Adipocyte (in vitro differentiated cells): Measurements from ENCODE around the gene FHOD3.
"Not testable (repeated sequence)": the region's sequence is repeated elsewhere in the genome, so short reads cannot be mapped to it uniquely, and the experiment has no call there.

Experiments
- DNase-seq: peaks from one replicate; pipeline ENCODE4 v3.0.0-alpha.2; 2015; ENCODE audit warnings: low read depth
- H3K27me3 ChIP-seq: replicated peaks from 2 replicates; pipeline ENCODE4 v1.7.0; 2013; ENCODE audit warnings: mild to moderate bottlenecking, low read length, moderate library complexity; ENCODE audit not compliant: control insufficient read depth, insufficient read depth
- H3K36me3 ChIP-seq: 2 replicates; pipeline ENCODE4 v1.7.0; 2013; ENCODE audit warnings: low read length, mild to moderate bottlenecking, moderate library complexity; ENCODE audit not compliant: control insufficient read depth, insufficient read depth, severe bottlenecking
- H3K4me1 ChIP-seq: 2 replicates; pipeline ENCODE4 v1.7.0; 2013; ENCODE audit warnings: mild to moderate bottlenecking, low read length, moderate library complexity; ENCODE audit not compliant: control insufficient read depth, insufficient read depth
- H3K4me3 ChIP-seq: 2 replicates; pipeline ENCODE4 v1.7.0; 2013; ENCODE audit warnings: mild to moderate bottlenecking, low read length, moderate library complexity
- H3K9ac ChIP-seq: 2 replicates; pipeline ENCODE4 v1.7.0; 2013; ENCODE audit warnings: mild to moderate bottlenecking, low read length, moderate library complexity
- H3K9me3 ChIP-seq: 2 replicates; pipeline ENCODE4 v1.7.0; 2013; ENCODE audit warnings: mild to moderate bottlenecking, low read length, moderate library complexity; ENCODE audit not compliant: control insufficient read depth

The FHOD3 gene

DNA sequence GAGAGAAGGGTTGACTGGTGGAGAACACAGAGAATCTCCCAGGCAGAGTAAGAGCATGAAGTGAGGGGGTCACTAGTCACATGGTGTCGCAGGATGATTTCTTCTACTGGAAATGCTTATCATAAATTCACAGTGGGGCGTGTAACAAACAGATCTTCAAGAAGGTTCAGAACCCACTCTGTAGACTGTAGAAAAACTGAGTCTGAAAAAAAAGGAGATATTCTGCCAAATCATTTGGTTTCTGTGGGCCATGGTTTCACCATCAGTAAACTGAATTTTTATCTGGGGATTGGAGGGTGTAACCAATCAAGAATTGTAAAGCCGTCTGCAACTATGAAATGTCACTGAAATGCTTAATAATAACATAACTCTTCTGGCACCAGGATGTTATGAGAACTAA, 516.3 kb downstream of the FHOD3 start:
- peaks cover 25% of the 10 kb centered on the region for H3K36me3 ChIP-seq
- peaks cover 44% of the 10 kb centered on the region for H3K4me1 ChIP-seq
- no peaks in the 10 kb centered on the region for H3K9me3 ChIP-seq
- H3K4me3 ChIP-seq = no peak overlapping the region
- no peak overlapping the region for H3K9ac ChIP-seq
- no peaks in the 10 kb centered on the region for H3K27me3 ChIP-seq
- no peak for DNase-seq

DNA sequence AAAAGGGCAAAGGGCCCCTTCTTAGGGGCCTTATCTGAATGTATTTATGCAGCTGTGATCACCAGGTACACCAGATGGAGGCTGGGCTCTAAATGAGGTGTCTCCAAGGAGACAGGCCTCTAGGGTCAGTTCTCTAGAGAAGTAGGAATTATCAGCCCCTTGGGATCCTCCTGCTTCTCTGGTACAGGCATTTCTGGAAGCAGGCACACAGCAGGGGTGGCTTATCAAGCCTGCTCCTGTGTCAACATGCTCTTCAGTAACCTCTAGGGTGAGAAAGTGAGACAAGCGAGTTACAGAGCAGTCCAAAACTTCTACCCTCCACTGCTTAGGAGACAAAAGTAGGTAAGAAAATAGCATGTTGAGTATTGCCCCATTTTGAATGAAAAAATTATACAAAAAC, 517.5 kb downstream of the FHOD3 start:
- no peak for DNase-seq
- H3K27me3 ChIP-seq = no peaks in the 10 kb centered on the region
- H3K36me3 ChIP-seq = peaks cover 26% of the 10 kb centered on the region
- H3K4me3 ChIP-seq = no peak overlapping the region
- H3K9ac ChIP-seq = no peak overlapping the region
- peaks cover 38% of the 10 kb centered on the region for H3K4me1 ChIP-seq
- H3K9me3 ChIP-seq = no peaks in the 10 kb centered on the region

DNA sequence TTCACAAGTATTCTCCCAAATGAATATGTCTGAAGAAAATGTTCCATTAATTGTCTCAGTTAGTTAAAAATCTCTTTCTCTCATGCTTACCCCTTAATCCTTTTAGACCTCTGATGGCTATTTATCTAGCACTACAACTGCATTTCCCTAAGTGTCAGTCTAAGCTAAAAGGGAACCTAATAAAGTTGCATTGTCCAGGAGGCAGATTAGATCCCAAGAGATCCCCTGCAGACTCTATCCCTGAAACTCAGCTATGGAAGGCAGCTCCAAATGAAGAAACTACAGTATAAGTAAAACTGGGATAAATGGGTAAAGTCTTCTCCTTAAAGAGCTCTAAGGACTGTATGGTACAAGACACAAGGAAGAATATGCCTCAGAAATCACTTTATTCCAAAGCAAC, 518.6 kb downstream of the FHOD3 start:
- H3K4me3 ChIP-seq, H3K27me3 ChIP-seq, H3K9me3 ChIP-seq, DNase-seq, H3K9ac ChIP-seq: not testable (repeated sequence)
- peaks cover 28% of the 10 kb centered on the region for H3K4me1 ChIP-seq
- H3K36me3 ChIP-seq = peaks cover 26% of the 10 kb centered on the region

GRCh38 chr18:36817039-36817438, 519.5 kb downstream of the FHOD3 start:
- Histone ChIP-seq H3K4me3 (no peak overlapping the region), H3K4me1 (peaks cover 19% of the 10 kb centered on the region), H3K9me3 (no peaks in the 10 kb centered on the region), H3K27me3 (no peaks in the 10 kb centered on the region), H3K36me3 (peaks cover 26% of the 10 kb centered on the region), H3K9ac (no peak overlapping the region)
- no peak for DNase-seq

DNA sequence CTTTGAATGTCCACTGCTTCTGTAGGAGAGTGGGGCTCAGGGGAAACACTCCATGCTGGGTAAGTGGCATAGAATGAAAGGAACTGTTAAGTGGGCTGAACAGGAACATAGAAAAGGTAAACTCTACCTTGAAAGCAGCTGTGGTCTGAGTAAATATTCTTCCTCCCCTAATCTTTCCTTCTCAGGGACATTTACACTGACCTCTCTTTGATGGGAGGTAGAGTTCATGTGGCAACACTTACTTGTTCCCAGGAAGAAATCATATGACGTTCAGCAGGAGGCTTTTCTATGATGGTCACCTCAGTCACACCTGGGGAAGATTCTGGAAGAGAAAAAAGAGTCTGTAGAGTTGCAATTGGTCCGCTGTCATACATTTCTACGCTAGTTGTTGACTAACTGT, 521.1 kb downstream of the FHOD3 start:
- DNase-seq = no peak
- Histone ChIP-seq H3K4me1 (peaks cover 3% of the 10 kb centered on the region), H3K9ac (no peak overlapping the region), H3K27me3 (no peaks in the 10 kb centered on the region), H3K4me3 (no peak overlapping the region), H3K36me3 (peaks cover 26% of the 10 kb centered on the region), H3K9me3 (no peaks in the 10 kb centered on the region)

GRCh38 chr18:36819621-36820020, 522.1 kb downstream of the FHOD3 start:
- DNase-seq = no peak
- H3K27me3 ChIP-seq = no peaks in the 10 kb centered on the region
- H3K9me3 ChIP-seq = no peaks in the 10 kb centered on the region
- no peaks in the 10 kb centered on the region for H3K4me1 ChIP-seq
- H3K36me3 ChIP-seq = peaks cover 26% of the 10 kb centered on the region
- no peak overlapping the region for H3K9ac ChIP-seq
- H3K4me3 ChIP-seq = no peak overlapping the region

- H3K9me3 ChIP-seq = no peaks in the 10 kb centered on the region
- no peak overlapping the region for H3K4me3 ChIP-seq
- no peak for DNase-seq
- no peak overlapping the region for H3K9ac ChIP-seq
- H3K36me3 ChIP-seq = peaks cover 18% of the 10 kb centered on the region
- H3K4me1 ChIP-seq = no peaks in the 10 kb centered on the region
- no peaks in the 10 kb centered on the region for H3K27me3 ChIP-seq
Observed at GRCh38 chr18:36821681-36822080, 524.2 kb downstream of the FHOD3 start.

GRCh38 chr18:36825526-36825925, 528.0 kb downstream of the FHOD3 start:
- Histone ChIP-seq H3K9ac (no peak overlapping the region), H3K27me3 (no peaks in the 10 kb centered on the region), H3K9me3 (no peaks in the 10 kb centered on the region), H3K4me3 (no peak overlapping the region), H3K36me3 (no peaks in the 10 kb centered on the region), H3K4me1 (peaks cover 10% of the 10 kb centered on the region)
- no peak for DNase-seq

GRCh38 chr18:36826556-36826955, 529.0 kb downstream of the FHOD3 start:
- DNase-seq = no peak
- Histone ChIP-seq H3K4me1 (peaks cover 13% of the 10 kb centered on the region), H3K9me3 (no peaks in the 10 kb centered on the region), H3K9ac (no peak overlapping the region), H3K36me3 (no peaks in the 10 kb centered on the region), H3K27me3 (no peaks in the 10 kb centered on the region), H3K4me3 (no peak overlapping the region)

- DNase-seq = peak; percentile 74
- H3K36me3 ChIP-seq = no peaks in the 10 kb centered on the region
- peak overlapping the region; percentile 86 for H3K9ac ChIP-seq
Observed at GRCh38 chr18:36828157-36828629, 530.7 kb downstream of the FHOD3 start.

GRCh38 chr18:36828630-36829361, 531.3 kb downstream of the FHOD3 start, which contains the start of the genes KIAA1328 and TPGS2:
Gene KIAA1328 (plus strand): TSS chr18:36829127. CDS start chr18:36829139, 12 bp downstream.
Gene TPGS2 (minus strand): TSS chr18:36829002. CDS start chr18:36828767, 235 bp downstream.
- no peaks in the 10 kb centered on the region for H3K27me3 ChIP-seq
- peaks cover 13% of the 10 kb centered on the region for H3K4me1 ChIP-seq
- peak within 1 kb of the TSS; percentile 93 for H3K4me3 ChIP-seq
- DNase-seq = peak; percentile 94
- no peaks in the 10 kb centered on the region for H3K36me3 ChIP-seq
- peak within 1 kb of the TSS; percentile 86 for H3K9ac ChIP-seq
- no peaks in the 10 kb centered on the region for H3K9me3 ChIP-seq

More at GRCh38 chr18:36828157-36828629, 530.7 kb downstream of the FHOD3 start:
- Histone ChIP-seq H3K27me3 (no peaks in the 10 kb centered on the region), H3K9me3 (no peaks in the 10 kb centered on the region), H3K4me3 (peak overlapping the region; percentile 93), H3K4me1 (peaks cover 13% of the 10 kb centered on the region)
